Type B pancreatic cell (in vitro differentiated cells): ENCODE measurements around the gene SKIC8. TPM values are rescaled to one million over a fixed set of nuclear protein-coding genes. Genes with fewer than 3 reads are reported as not detected.

ENCODE experiments used
- DNase-seq: peaks from one replicate; pipeline ENCODE4 v3.0.0; 2021; ENCODE audit warnings: mixed read lengths; ENCODE audit not compliant: unreplicated experiment; ENCODE audit errors: extremely low spot score
- H3K27ac Mint-ChIP-seq: 2 replicates; pipeline ENCODE4 v1.8.0; 2021; ENCODE audit warnings: mild to moderate bottlenecking, mixed read lengths
- H3K27me3 Mint-ChIP-seq: 2 replicates; pipeline ENCODE4 v1.8.0; 2021; ENCODE audit warnings: mixed read lengths
- H3K36me3 Mint-ChIP-seq: 2 replicates; pipeline ENCODE4 v1.8.0; 2021; ENCODE audit warnings: mixed read lengths
- H3K4me1 Mint-ChIP-seq: one replicate; pipeline ENCODE4 v1.8.0; 2021; ENCODE audit warnings: mixed read lengths; ENCODE audit not compliant: unreplicated experiment
- H3K4me3 Mint-ChIP-seq: 2 replicates; pipeline ENCODE4 v1.8.0; 2021; ENCODE audit warnings: mild to moderate bottlenecking, mixed read lengths
- H3K9me3 Mint-ChIP-seq: 2 replicates; pipeline ENCODE4 v1.8.0; 2021; ENCODE audit warnings: mixed read lengths
- total RNA-seq: library from RNA; stranded (reverse); gene quantifications from 2 replicates; pipeline ENCODE4 v1.2.1, GENCODE V29; 2021; ENCODE audit warnings: low replicate concordance
- TF ChIP-seq, protein P1 (sequence below): fragments of 200-600 bp; sonication (generic); conservative IDR thresholded peaks from 2 replicates; pipeline ENCODE4 v1.5.0; 2021; ENCODE audit warnings: antibody characterized with exemption, mild to moderate bottlenecking

Gene SKIC8
- total RNA-seq, 1 donor from 2014 or later: 54.4 TPM

DNA sequence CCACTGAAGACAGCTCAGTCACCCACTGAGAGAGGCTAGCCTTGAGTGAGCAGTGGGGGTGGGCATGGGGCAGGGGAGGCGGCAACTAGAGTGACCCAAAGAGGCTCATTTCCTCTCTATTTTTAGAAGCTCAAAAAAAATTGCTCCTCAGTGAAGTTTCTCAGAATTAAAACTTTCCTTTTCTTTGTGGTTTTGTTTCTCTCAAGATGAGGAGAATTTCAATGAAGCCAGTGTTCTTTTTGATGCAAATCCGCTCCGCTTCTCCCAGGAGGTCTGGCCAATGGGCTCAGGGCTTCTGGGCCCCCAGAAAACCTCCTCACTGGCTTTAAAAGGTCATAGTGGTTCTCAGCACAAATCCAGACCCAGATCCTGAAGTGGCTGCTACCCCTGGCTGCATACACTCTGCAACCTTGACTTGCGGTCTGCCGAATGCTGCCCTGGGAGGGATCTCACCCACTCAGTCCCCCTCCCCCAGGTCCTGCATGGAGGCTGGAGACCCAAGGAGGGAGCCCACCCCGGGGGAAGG, 64.8 kb downstream of the SKIC8 start, which contains the start of gene ACSBG1:
TSS of gene ACSBG1 (minus strand) at position 51 of the 526 bp plus-strand sequence. CDS start 64 bp downstream, outside the sequence.
- Mint-ChIP-seq H3K9me3 (no peaks in the 10 kb centered on the region), H3K27ac (no peak within 1 kb of the TSS), H3K36me3 (no peaks in the 10 kb centered on the region), H3K4me3 (no peak within 1 kb of the TSS), H3K4me1 (peaks cover 4% of the 10 kb centered on the region), H3K27me3 (peaks cover 9% of the 10 kb centered on the region)
- TF ChIP-seq, protein P1, sequence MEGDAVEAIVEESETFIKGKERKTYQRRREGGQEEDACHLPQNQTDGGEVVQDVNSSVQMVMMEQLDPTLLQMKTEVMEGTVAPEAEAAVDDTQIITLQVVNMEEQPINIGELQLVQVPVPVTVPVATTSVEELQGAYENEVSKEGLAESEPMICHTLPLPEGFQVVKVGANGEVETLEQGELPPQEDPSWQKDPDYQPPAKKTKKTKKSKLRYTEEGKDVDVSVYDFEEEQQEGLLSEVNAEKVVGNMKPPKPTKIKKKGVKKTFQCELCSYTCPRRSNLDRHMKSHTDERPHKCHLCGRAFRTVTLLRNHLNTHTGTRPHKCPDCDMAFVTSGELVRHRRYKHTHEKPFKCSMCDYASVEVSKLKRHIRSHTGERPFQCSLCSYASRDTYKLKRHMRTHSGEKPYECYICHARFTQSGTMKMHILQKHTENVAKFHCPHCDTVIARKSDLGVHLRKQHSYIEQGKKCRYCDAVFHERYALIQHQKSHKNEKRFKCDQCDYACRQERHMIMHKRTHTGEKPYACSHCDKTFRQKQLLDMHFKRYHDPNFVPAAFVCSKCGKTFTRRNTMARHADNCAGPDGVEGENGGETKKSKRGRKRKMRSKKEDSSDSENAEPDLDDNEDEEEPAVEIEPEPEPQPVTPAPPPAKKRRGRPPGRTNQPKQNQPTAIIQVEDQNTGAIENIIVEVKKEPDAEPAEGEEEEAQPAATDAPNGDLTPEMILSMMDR: no peak
- no peak for DNase-seq

DNA sequence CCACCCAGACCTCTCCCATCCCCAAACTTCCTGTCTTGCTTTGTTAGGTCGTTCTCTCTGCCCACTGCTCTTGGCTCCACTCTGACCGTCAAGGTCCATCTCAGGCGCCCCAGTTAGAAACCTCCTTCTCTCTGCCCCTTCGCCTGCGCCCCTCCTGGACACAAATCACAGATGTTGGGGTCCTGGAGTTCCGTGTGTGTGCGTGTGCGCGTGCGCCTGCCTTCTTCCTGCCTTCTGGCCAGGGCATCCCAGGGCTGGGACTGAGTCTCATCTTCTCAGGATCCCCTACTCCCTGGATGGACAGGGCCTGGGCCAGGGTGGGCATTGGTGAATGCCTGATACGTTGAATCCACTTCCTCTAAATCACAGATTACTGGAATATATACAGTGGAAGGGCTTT, 65.9 kb downstream of the SKIC8 start:
- H3K36me3 Mint-ChIP-seq: no peaks in the 10 kb centered on the region
- H3K4me3 Mint-ChIP-seq: no peak overlapping the region
- TF ChIP-seq, protein P1: no peak
- H3K4me1 Mint-ChIP-seq: peaks cover 4% of the 10 kb centered on the region
- H3K27me3 Mint-ChIP-seq: peaks cover 9% of the 10 kb centered on the region
- no peak overlapping the region for H3K27ac Mint-ChIP-seq
- DNase-seq: no peak
- H3K9me3 Mint-ChIP-seq: no peaks in the 10 kb centered on the region

Other genes with a start within 250 kb of the SKIC8 start
- gene TBC1D2B, start 221.9 kb downstream of the SKIC8 start, total RNA-seq: 17.4 and 22.1 TPM in 2 replicates
- not detected in 2 replicates for gene SH2D7, start 207.0 kb downstream of the SKIC8 start, total RNA-seq
- 15.7 and 20.1 TPM in 2 replicates for gene CIB2, start 168.2 kb downstream of the SKIC8 start, total RNA-seq
- 66.5 and 93.6 TPM in 2 replicates for gene IDH3A, start 150.2 kb downstream of the SKIC8 start, total RNA-seq
- gene ACSBG1, start 65.0 kb downstream of the SKIC8 start, total RNA-seq: 0.71 TPM in 1 of 2 replicates, not detected in the other
- 0.10 and 15.0 TPM in 2 replicates for gene DNAJA4, start 35.0 kb downstream of the SKIC8 start, total RNA-seq
- 20.5 and 685 TPM in 2 replicates for gene CRABP1, start 40.7 kb upstream of the SKIC8 start, total RNA-seq
- 76.9 and 83.8 TPM in 2 replicates for gene IREB2, start 138.6 kb upstream of the SKIC8 start, total RNA-seq
- 3.3 and 6.8 TPM in 2 replicates for gene HYKK, start 208.0 kb upstream of the SKIC8 start, total RNA-seq
- 182 and 209 TPM in 2 replicates for gene PSMA4, start 240.8 kb upstream of the SKIC8 start, total RNA-seq